Activated CD4-positive, alpha-beta memory T cell treated with anti-CD3 and anti-CD28 coated beads, Interleukin-2, amount 10 ng/mL, durations not matched to agents 7 days and 5 days (primary cell): Measurements from ENCODE around the gene LHFPL3. TPM values are rescaled to one million over a fixed set of nuclear protein-coding genes. Genes with fewer than 3 reads are reported as not detected.
"Not testable (repeated sequence)": the region's sequence is repeated elsewhere in the genome, so short reads cannot be mapped to it uniquely, and the experiment has no call there.

Experiments
- CTCF ChIA-PET: fragments of 350-600 bp; sonication (Branson Sonifier 250); formaldehyde crosslinking; loops from one replicate; lab custom pipeline; 2021; ENCODE audit warnings: antibody characterized with exemption, inconsistent platforms; lab: Charles Lee
- POLR2A ChIA-PET: fragments of 350-600 bp; sonication (Branson Sonifier 250); formaldehyde crosslinking; loops from one replicate; lab custom pipeline; 2021; ENCODE audit warnings: antibody characterized with exemption; lab: Charles Lee
- DNase-seq: peaks from one replicate; pipeline ENCODE4 v3.0.0-alpha.2; 2020
- H3K27ac Mint-ChIP-seq: one replicate; pipeline ENCODE4 v1.8.0; 2021; ENCODE audit warnings: mild to moderate bottlenecking, mixed read lengths
- H3K27me3 Mint-ChIP-seq: one replicate; pipeline ENCODE4 v1.8.0; 2021; ENCODE audit warnings: mixed read lengths
- H3K36me3 Mint-ChIP-seq: one replicate; pipeline ENCODE4 v1.8.0; 2021; ENCODE audit warnings: low read depth, mixed read lengths
- H3K4me1 Mint-ChIP-seq: one replicate; pipeline ENCODE4 v1.8.0; 2021; ENCODE audit warnings: mixed read lengths
- H3K4me3 Mint-ChIP-seq: one replicate; pipeline ENCODE4 v1.8.0; 2021; ENCODE audit warnings: mild to moderate bottlenecking, mixed read lengths
- H3K9me3 Mint-ChIP-seq: one replicate; pipeline ENCODE4 v1.8.0; 2021; ENCODE audit warnings: mixed read lengths
- total RNA-seq, 2 experiments: library from RNA; stranded (reverse); gene quantifications; one replicate each; pipeline ENCODE4 v1.2.3, GENCODE V29; 2021

The LHFPL3 gene
- total RNA-seq, 2 experiments from 2014 or later, result not detected

DNA sequence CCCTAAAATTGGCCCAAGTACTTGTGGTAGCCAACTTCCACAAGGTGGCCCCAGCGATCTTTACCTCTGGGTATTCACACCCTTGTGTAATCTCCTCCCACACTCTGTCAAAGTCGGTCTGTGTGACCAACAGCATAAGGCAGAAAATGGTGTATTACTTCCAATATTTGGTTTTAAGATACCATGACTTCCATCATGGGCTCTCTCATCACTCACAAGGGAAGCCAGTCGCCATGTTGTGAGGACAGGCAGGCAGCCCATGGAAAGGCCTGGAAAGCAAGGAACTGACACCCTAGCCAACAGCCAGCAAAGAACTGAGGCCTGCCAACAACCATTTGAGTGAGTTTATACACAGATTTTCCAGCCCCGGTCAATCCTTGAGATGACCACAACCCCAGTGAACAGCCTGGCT is 594.6 kb downstream of the LHFPL3 start:
- no peaks in the 10 kb centered on the region for H3K36me3 Mint-ChIP-seq
- peaks cover 6% of the 10 kb centered on the region for H3K27me3 Mint-ChIP-seq
- H3K4me1 Mint-ChIP-seq, result peaks cover 10% of the 10 kb centered on the region
- no peak overlapping the region for H3K27ac Mint-ChIP-seq
- H3K9me3 Mint-ChIP-seq, result no peaks in the 10 kb centered on the region
- no peak overlapping the region for H3K4me3 Mint-ChIP-seq
- POLR2A ChIA-PET, result interaction anchor here (1.1 to 1.4 kb wide), 4 partner anchors 18 to 174 kb away, joined by 3 to 5 read pairs (median 4); no protein-coding TSS in a partner anchor
- peak; percentile 82 for DNase-seq
- CTCF ChIA-PET, result interaction anchor here (0.7 to 6.8 kb wide), 6 partner anchors 40 to 507 kb away, joined by 3 to 136 read pairs (median 6); no protein-coding TSS in a partner anchor

DNA sequence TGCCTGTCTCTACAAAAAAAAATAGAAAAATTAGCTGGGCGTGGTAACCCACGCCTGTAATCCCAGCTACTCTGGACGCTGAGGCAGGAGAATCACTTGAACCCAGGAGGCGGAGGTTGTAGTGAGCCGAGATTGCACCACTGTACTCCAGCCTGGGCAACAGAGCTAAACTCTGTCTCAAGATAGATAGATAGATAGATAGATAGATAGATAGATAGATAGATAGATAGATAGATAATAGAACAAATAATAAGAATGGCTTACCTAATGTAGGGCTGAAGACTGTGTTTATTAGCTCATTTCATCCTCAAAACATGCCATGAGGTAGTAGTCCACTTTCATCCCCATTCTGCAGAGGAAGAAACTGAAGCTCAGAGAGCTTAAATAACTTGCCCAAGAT is 597.8 kb downstream of the LHFPL3 start:
- not testable (repeated sequence) for H3K27ac Mint-ChIP-seq, H3K4me3 Mint-ChIP-seq, H3K4me1 Mint-ChIP-seq, DNase-seq, H3K9me3 Mint-ChIP-seq, H3K27me3 Mint-ChIP-seq, H3K36me3 Mint-ChIP-seq
- ChIA-PET POLR2A (interaction anchor here (0.8 to 2.6 kb wide), 7 partner anchors 13 to 138 kb away, joined by 3 to 10 read pairs (median 4); partner anchors contain the start of gene KMT2E), CTCF (interaction anchor here (1.0 to 2.8 kb wide), 5 partner anchors 8 to 663 kb away, joined by 3 to 11 read pairs (median 5); no protein-coding TSS in a partner anchor)

DNA sequence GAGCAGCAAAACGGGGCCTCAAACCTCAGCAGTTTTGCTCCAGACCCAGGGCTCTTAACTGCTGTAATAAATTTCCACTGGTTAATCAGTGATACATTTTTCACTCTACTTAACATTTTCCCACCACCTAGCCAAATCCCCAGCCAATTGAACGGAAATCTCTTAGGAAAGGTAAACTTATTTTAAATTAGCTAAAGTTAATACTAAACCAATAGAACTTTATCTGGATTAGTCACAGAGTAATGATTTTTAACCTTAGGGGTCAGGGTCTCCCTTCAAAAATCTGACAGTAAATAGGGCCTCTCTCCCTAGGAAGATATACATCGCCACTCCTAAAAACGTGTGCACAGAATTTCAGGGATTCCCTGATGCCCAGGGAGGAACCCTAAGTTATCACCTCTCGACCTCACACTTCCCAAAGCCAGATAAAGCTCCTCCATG is 598.2 kb downstream of the LHFPL3 start:
- POLR2A ChIA-PET, result interaction anchor here (0.6 to 2.6 kb wide), 9 partner anchors 12 to 569 kb away, joined by 3 to 10 read pairs (median 4); partner anchors contain the start of gene KMT2E
- CTCF ChIA-PET, result interaction anchor here (1.0 to 2.8 kb wide), 4 partner anchors 8 to 662 kb away, joined by 3 to 11 read pairs (median 6); no protein-coding TSS in a partner anchor
- no peaks in the 10 kb centered on the region for H3K9me3 Mint-ChIP-seq
- H3K4me3 Mint-ChIP-seq, result no peak overlapping the region
- no peak for DNase-seq
- peaks cover 8% of the 10 kb centered on the region for H3K4me1 Mint-ChIP-seq
- no peaks in the 10 kb centered on the region for H3K36me3 Mint-ChIP-seq
- no peak overlapping the region for H3K27ac Mint-ChIP-seq
- H3K27me3 Mint-ChIP-seq, result no peaks in the 10 kb centered on the region

DNA sequence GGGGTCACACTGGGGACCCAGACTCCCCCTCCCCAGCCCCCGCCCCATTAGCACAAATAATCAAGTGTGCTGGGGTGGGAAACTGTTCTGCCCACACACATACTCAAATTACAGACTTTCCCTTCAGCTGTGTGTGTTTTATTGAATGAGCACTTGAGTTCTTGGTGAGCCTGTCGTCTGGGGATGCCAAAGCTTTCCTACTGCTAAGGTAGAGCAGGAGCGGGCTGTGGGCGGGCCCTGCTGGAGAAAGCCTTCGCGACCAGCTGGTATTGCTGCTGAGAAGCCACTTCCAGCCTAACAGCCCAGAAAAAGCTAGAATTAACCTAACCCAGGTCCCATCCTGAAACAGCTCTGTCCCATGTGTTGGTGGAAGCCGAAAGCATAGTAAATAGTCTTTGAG is 598.7 kb downstream of the LHFPL3 start:
- DNase-seq, result no peak
- peaks cover 8% of the 10 kb centered on the region for H3K4me1 Mint-ChIP-seq
- POLR2A ChIA-PET, result interaction anchor here (0.6 to 2.6 kb wide), 8 partner anchors 14 to 569 kb away, joined by 3 to 10 read pairs (median 4); partner anchors contain the start of gene KMT2E
- CTCF ChIA-PET, result interaction anchor here (0.8 to 2.8 kb wide), 7 partner anchors 8 to 662 kb away, joined by 3 to 11 read pairs (median 4); no protein-coding TSS in a partner anchor
- no peaks in the 10 kb centered on the region for H3K27me3 Mint-ChIP-seq
- H3K27ac Mint-ChIP-seq, result no peak overlapping the region
- H3K4me3 Mint-ChIP-seq, result no peak overlapping the region
- no peaks in the 10 kb centered on the region for H3K36me3 Mint-ChIP-seq
- no peaks in the 10 kb centered on the region for H3K9me3 Mint-ChIP-seq

DNA sequence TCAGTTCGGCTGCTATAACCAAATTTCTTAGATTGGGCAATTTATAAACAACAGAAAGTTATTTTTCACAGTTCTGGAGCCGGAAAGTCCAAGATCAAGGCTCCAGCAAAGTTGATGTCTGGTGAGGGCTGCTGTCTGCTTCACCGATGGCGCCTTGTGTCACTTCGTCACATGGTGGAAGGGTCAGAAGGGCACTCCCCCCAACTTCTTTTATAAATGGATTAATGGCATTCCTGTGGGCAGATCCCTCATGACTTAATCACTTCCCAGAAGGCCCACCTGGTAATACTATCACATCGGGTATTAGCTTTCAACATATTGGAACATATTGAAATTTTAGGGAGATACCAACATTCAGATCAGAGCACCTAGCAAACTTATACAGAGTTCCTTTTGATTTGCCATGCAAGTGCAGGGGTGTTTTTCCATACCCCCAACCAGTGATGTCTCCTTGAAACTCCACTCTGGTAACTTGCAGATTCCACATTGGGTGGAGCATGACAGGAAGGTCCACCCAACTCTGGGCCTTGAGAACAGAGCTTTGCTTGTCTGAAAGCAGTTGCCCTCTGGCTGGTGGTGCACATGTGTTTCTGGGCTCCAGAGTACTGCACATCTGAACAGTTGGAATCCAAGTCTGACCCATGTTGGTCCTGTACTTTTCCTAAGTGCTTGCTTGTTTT is 600.5 kb downstream of the LHFPL3 start:
- Mint-ChIP-seq H3K9me3 (no peaks in the 10 kb centered on the region), H3K4me1 (peaks cover 3% of the 10 kb centered on the region), H3K27me3 (no peaks in the 10 kb centered on the region), H3K4me3 (no peak overlapping the region), H3K36me3 (no peaks in the 10 kb centered on the region), H3K27ac (no peak overlapping the region)
- no peak for DNase-seq
- POLR2A ChIA-PET, result interaction anchor here (1.1 to 2.6 kb wide), 2 partner anchors 12 to 87 kb away, joined by 4 to 10 read pairs; no protein-coding TSS in a partner anchor
- CTCF ChIA-PET, result interaction anchor here (0.6 to 3.8 kb wide), 5 partner anchors 10 to 45 kb away, joined by 3 to 20 read pairs (median 4); no protein-coding TSS in a partner anchor

DNA sequence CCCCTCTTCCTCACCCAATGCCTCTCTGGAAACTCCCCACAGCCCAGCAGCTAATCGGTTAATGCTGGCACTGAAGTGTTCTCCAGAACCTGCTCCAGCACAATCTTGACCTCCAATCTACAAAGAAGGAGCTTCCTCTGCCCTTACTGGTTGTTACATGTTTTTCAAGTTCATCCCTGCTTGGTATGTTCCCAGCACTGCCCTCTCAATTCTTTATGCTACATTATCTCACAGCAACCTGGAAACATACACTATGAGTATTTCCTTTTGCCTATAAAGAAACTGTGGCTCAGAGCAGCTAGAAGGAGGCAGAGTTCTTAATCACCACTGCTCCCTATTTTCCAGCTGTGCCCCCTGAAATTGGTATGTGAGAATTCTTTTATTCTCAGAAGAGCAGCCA is 601.5 kb downstream of the LHFPL3 start:
- CTCF ChIA-PET, result interaction anchor here (1.2 to 3.8 kb wide), 3 partner anchors 11 to 46 kb away, joined by 3 to 20 read pairs (median 4); no protein-coding TSS in a partner anchor
- POLR2A ChIA-PET, result interaction anchor here (0.6 to 2.6 kb wide), 4 partner anchors 11 to 416 kb away, joined by 3 to 10 read pairs (median 4); no protein-coding TSS in a partner anchor
- Mint-ChIP-seq H3K9me3 (no peaks in the 10 kb centered on the region), H3K4me1 (peaks cover 3% of the 10 kb centered on the region), H3K27me3 (no peaks in the 10 kb centered on the region), H3K36me3 (no peaks in the 10 kb centered on the region), H3K4me3 (no peak overlapping the region), H3K27ac (no peak overlapping the region)
- DNase-seq, result no peak

DNA sequence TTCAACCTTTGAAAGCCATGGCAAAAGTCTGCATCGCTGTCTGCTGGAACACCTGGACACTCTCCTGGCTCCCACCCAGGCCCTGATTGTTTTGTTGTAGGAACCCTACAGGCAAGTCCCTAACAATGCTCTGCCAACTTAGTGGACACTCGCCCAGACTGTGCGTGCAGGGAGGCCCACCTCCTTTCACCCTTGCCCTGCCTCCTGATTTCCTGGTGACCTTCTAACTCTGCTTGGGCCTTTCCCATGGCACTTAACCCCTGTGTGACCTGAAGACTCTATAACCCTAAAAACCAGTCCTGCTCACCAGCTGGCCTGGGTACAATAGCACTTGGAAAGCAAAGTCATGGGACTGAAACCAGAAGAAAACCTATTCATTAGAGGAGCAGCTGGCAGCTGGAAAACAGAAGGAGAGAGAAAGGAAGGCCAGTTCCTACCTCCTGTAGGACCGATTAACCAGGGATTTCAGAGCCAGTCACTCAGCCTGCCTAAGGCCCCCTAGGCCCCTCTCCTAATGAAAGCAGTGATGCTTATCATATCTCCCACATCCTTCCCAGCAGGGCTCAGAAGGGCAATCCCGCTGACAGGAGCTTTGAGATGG is 602.9 kb downstream of the LHFPL3 start:
- Mint-ChIP-seq H3K27me3 (no peaks in the 10 kb centered on the region), H3K36me3 (no peaks in the 10 kb centered on the region)
- POLR2A ChIA-PET, result interaction anchor here (1.0 to 2.6 kb wide), 3 partner anchors 10 to 81 kb away, joined by 3 to 10 read pairs (median 3); no protein-coding TSS in a partner anchor

DNA sequence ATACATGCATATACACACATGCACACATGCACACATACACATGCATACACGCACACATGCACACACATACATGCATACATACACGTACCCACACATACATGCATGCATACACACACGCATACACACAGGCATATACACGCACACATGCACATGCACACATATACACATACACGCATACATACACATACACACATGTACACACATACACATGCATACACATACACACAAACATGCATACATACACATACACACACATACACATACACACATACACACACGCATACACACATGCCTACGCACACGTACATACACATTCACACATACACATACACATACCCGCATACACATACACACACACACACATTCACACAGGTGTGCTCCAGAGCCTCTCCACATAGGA is 604.6 kb downstream of the LHFPL3 start:
- Mint-ChIP-seq H3K27me3 (no peaks in the 10 kb centered on the region), H3K4me3 (no peak overlapping the region), H3K4me1 (no peaks in the 10 kb centered on the region), H3K27ac (no peak overlapping the region), H3K9me3 (no peaks in the 10 kb centered on the region), H3K36me3 (no peaks in the 10 kb centered on the region)
- DNase-seq, result no peak
- ChIA-PET POLR2A (no interaction called here), CTCF (no interaction called here)

More for the DNA sequence above, 602.9 kb downstream of the LHFPL3 start:
- CTCF ChIA-PET, result interaction anchor here (3.8 kb wide), 1 partner anchor 12 kb away, joined by 20 read pairs; no protein-coding TSS in a partner anchor
- Mint-ChIP-seq H3K4me3 (no peak overlapping the region), H3K27ac (no peak overlapping the region), H3K9me3 (no peaks in the 10 kb centered on the region), H3K4me1 (no peaks in the 10 kb centered on the region)
- no peak for DNase-seq

DNA sequence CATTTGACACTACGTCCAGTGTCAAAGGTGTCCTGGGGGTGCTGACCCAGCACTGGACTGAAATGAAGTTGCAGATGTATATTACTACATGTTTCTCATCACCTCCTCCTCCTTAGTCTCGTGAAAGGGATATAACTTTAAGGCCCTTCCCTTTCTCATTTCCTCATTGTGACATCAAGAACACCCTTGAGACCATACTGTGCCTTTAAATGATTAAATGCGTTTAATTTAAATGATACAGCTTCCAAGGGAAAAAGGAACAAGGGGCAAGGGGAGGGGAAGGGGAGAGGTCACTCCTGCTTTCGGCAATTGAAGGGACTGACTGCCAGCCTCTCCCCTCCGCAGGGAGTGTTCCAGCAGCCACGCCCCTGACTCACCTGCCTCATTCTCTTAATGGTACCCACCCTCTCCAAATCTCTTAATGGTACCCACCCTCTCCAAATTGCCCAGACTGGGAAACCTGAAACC is 605.2 kb downstream of the LHFPL3 start:
- no peak overlapping the region for H3K4me3 Mint-ChIP-seq
- no peaks in the 10 kb centered on the region for H3K4me1 Mint-ChIP-seq
- H3K27me3 Mint-ChIP-seq, result no peaks in the 10 kb centered on the region
- no peak for DNase-seq
- no peaks in the 10 kb centered on the region for H3K9me3 Mint-ChIP-seq
- no peak overlapping the region for H3K27ac Mint-ChIP-seq
- CTCF ChIA-PET, result no interaction called here
- POLR2A ChIA-PET, result no interaction called here
- H3K36me3 Mint-ChIP-seq, result no peaks in the 10 kb centered on the region

DNA sequence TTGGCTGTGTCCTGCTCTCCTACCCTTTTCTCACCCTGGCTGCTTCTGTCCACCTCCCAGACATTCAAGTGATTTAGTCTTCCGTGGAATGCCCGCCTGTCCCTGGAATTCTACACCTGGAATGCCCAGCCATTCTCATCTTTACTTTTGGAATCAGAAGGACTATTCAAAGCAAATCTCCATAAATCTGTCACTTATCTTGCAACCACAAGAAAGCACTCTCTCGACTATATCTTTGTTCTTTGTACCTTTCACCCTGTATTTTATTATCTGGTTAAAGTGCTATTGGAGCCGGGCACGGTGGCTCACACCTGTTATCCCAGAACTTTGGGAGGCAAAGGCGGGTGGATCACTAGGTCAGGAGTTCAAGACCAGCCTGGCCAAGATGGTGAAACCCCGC is 606.3 kb downstream of the LHFPL3 start:
- ChIA-PET POLR2A (no interaction called here), CTCF (no interaction called here)
- Mint-ChIP-seq H3K27ac (no peak overlapping the region), H3K4me3 (no peak overlapping the region), H3K27me3 (no peaks in the 10 kb centered on the region), H3K36me3 (no peaks in the 10 kb centered on the region), H3K9me3 (no peaks in the 10 kb centered on the region), H3K4me1 (peaks cover 3% of the 10 kb centered on the region)
- DNase-seq, result no peak

DNA sequence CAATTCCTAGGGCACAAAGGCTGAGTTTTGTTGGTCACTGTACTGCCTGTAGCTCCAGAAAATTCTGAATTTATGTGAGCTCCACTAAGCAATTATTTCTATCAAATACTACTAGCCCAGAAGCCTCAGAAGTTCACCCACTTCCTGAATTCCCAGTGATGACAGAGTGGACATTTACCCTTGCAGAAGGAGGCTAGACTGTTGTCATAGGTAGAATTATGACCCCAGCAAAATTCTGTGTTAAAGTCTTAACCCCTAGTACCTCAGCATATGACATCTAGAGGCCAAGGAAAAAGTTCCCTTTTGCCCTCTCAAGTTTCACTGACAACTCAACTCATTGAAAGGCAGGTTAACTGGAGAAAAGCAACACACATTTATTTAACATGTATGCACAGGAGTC is 606.9 kb downstream of the LHFPL3 start:
- DNase-seq, result no peak
- Mint-ChIP-seq H3K4me1 (peaks cover 3% of the 10 kb centered on the region), H3K9me3 (no peaks in the 10 kb centered on the region), H3K27ac (no peak overlapping the region), H3K4me3 (no peak overlapping the region), H3K27me3 (no peaks in the 10 kb centered on the region), H3K36me3 (no peaks in the 10 kb centered on the region)
- POLR2A ChIA-PET, result no interaction called here
- CTCF ChIA-PET, result no interaction called here

DNA sequence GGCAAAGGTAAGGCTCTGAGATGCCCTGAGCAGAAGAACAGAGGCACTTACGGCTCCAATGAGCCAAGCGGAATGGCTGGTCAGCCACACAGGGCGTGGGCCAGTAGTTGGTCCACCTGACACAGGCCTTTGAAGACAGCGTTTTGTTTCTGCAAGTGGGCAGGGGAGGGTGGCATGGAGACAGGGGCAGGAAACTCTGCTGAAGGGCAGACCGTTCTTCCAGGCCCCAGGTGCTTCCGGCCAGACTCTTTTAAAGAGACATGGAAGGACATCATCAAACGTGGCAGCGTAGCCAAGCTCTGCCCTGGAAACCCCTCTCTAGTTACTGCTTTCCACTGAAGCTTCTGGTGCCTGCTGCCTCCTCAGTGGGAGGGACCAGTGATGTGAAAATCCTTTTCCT is 608.1 kb downstream of the LHFPL3 start:
- POLR2A ChIA-PET, result no interaction called here
- CTCF ChIA-PET, result interaction anchor here (2.0 kb wide), 1 partner anchor 53 kb away, joined by 5 read pairs; no protein-coding TSS in a partner anchor
- no peaks in the 10 kb centered on the region for H3K27me3 Mint-ChIP-seq

More for the DNA sequence above, 608.1 kb downstream of the LHFPL3 start:
- Mint-ChIP-seq H3K4me3 (no peak overlapping the region), H3K27ac (no peak overlapping the region), H3K36me3 (peaks cover 9% of the 10 kb centered on the region), H3K9me3 (no peaks in the 10 kb centered on the region), H3K4me1 (peaks cover 14% of the 10 kb centered on the region)
- no peak for DNase-seq
